Kidney epithelial cell (primary cell): ENCODE data around the gene ENC1. TPM values are rescaled to one million over a fixed set of nuclear protein-coding genes. Genes with fewer than 3 reads are reported as not detected.

Experiments
- DNase-seq: peaks from one replicate; pipeline ENCODE4 v3.0.0-alpha.2; 2010; ENCODE audit warnings: low read depth
- H3K27me3 ChIP-seq: 2 replicates; pipeline ENCODE4 v1.6.0; 2011; ENCODE audit warnings: low read length; ENCODE audit not compliant: control insufficient read depth, insufficient read depth
- H3K36me3 ChIP-seq: 2 replicates; pipeline ENCODE4 v1.5.1; 2011; ENCODE audit warnings: low read length; ENCODE audit not compliant: control insufficient read depth, insufficient read depth
- H3K4me3 ChIP-seq: 2 replicates; pipeline ENCODE4 v1.5.1; 2011; ENCODE audit warnings: low read depth, mild to moderate bottlenecking, control low read depth, low read length
- CTCF ChIP-seq: IDR thresholded peaks from 2 replicates; pipeline ENCODE4 v1.5.1; 2011; ENCODE audit warnings: mild to moderate bottlenecking, moderate library complexity, low read length, control low read depth, inconsistent platforms; ENCODE audit not compliant: insufficient read depth, poor library complexity, severe bottlenecking
- total RNA-seq: library from RNA; depleted of rRNA; stranded (reverse); fragments of >200 nt; gene quantifications from 2 replicates; pipeline ENCODE4 v1.2.3, GENCODE V29; 2015

Gene ENC1
- total RNA-seq, 1 donor from 2014 or later: 72.5 TPM

DNA sequence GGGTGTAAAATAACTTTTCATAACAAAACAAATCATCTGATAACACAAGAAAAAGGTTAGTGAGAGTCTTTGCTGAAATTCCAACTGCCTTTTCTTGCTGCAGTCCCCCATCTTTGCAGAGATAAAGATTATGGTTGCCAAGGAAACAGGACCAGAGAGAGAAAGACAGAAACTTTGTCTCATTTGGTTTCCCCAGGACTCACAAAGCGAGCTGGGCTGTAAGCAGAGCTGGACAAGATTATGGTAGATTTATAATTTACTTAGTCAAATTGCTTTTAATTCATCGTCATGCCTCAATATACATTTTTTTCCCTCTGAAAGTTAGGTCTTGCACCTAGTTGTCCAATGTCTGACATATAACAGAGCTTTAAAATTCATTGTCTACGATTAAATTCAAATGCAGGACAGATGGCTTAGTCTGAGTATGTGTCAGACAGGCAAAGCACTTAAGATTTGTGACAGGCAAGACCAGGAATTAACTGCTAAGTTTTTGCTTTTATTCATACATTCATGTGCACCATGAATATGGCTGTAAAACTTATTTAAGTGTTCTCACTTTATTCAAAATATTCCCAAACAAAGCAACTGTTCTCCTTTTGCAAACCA, 17.4 kb downstream of the ENC1 start:
- TF ChIP-seq CTCF: no peak

DNA sequence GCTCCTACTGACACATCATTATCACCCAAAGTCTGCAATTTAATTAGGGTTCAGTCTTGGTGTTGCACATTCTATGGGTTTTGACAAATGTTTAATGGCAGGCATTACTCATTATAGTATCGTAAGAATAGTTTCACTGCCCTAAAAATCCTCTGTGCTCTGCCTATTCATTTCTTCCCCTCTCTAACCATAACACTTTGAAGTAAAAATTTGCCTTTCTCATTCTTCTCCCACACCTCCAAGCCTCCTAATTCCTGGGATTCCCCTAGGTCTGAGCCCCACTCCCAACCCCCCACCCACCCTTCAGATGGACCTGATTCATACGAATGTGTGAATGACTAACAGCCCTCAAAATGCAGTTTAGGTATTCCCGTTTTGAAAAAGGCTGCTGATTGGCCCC, 18.4 kb downstream of the ENC1 start:
- no peak for TF ChIP-seq CTCF
- H3K36me3 ChIP-seq: no peaks in the 10 kb centered on the region
- no peak for DNase-seq
- H3K27me3 ChIP-seq: no peaks in the 10 kb centered on the region
- no peak overlapping the region for H3K4me3 ChIP-seq

More for the DNA sequence above, 17.4 kb downstream of the ENC1 start:
- DNase-seq: no peak
- H3K4me3 ChIP-seq: no peak overlapping the region
- no peaks in the 10 kb centered on the region for H3K27me3 ChIP-seq
- H3K36me3 ChIP-seq: no peaks in the 10 kb centered on the region

DNA sequence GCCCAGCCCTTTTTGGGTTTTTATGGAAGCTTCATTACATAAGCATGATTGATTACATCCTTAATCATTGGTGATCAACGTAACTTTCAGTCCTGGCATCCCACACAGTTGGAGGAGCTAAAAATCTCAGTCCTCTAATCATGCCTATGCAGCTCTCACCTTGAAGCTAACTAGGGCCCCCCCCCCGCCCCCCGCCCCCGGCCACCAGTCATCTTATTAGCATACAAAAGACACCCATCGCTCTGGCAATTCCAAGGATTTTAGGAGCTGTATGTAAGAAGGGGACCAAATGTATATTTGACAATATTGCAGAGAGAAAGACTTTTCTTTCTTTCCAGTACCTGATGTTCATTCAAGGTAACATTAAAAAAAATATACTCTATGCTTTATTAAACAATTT, 19.0 kb downstream of the ENC1 start:
- TF ChIP-seq CTCF: no peak

GRCh38 chr5:74619308-74619707, 21.2 kb downstream of the ENC1 start:
- no peak for DNase-seq
- no peaks in the 10 kb centered on the region for H3K27me3 ChIP-seq
- no peaks in the 10 kb centered on the region for H3K36me3 ChIP-seq
- TF ChIP-seq CTCF: no peak
- H3K4me3 ChIP-seq: no peak overlapping the region

More for the DNA sequence above, 19.0 kb downstream of the ENC1 start:
- no peaks in the 10 kb centered on the region for H3K27me3 ChIP-seq
- DNase-seq: no peak
- no peaks in the 10 kb centered on the region for H3K36me3 ChIP-seq
- H3K4me3 ChIP-seq: no peak overlapping the region

GRCh38 chr5:74618106-74618505, 22.4 kb downstream of the ENC1 start:
- no peaks in the 10 kb centered on the region for H3K36me3 ChIP-seq
- no peak overlapping the region for H3K4me3 ChIP-seq
- no peaks in the 10 kb centered on the region for H3K27me3 ChIP-seq
- DNase-seq: no peak
- TF ChIP-seq CTCF: no peak

GRCh38 chr5:74617202-74617601, 23.3 kb downstream of the ENC1 start:
- Histone ChIP-seq H3K4me3 (no peak overlapping the region), H3K36me3 (no peaks in the 10 kb centered on the region), H3K27me3 (no peaks in the 10 kb centered on the region)
- TF ChIP-seq CTCF: no peak
- no peak for DNase-seq
